ENCODE measurements around the gene FAM3C.
"Not testable (repeated sequence)": the region's sequence is repeated elsewhere in the genome, so short reads cannot be mapped to it uniquely, and the experiment has no call there.

Gene FAM3C

DNA sequence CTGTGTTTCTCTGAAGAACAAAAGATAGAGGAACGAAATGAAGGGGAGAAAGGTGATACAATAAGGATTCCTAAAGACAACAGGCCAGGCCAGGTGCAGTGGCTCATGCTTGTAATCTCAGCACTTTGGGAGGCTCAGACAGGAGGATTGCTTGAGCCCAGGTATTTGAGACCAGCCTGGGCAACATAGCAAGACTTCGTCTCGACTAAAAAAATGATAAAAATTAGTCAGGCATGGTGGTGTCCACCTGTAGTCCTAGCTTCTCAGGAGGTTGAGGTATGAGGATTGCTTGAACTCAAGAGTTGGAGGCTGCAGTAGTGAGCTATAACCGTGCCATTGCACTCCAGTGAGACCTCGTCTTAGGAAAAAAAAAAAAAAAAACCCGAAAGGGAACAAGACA lies 41.4 kb upstream of the FAM3C start:
- TF ChIP-seq, protein P1, sequence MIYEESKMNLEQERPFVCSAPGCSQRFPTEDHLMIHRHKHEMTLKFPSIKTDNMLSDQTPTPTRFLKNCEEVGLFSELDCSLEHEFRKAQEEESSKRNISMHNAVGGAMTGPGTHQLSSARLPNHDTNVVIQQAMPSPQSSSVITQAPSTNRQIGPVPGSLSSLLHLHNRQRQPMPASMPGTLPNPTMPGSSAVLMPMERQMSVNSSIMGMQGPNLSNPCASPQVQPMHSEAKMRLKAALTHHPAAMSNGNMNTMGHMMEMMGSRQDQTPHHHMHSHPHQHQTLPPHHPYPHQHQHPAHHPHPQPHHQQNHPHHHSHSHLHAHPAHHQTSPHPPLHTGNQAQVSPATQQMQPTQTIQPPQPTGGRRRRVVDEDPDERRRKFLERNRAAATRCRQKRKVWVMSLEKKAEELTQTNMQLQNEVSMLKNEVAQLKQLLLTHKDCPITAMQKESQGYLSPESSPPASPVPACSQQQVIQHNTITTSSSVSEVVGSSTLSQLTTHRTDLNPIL (CRISPR knock-in tag; IDR thresholded peaks at IDR 0.05; ENCODE audit: low read depth) = no peak
- TF ChIP-seq TCF4 (CRISPR knock-in tag; IDR thresholded peaks at IDR 0.05; ENCODE audit: borderline replicate concordance) (no peak), ZNF8 (CRISPR knock-in tag; IDR thresholded peaks at IDR 0.05) (no peak), ZFP30 (CRISPR knock-in tag; IDR thresholded peaks at IDR 0.05) (no peak), TOX (CRISPR knock-in tag; IDR thresholded peaks at IDR 0.05; ENCODE audit: borderline replicate concordance) (no peak), CSDC2 (CRISPR knock-in tag; IDR thresholded peaks at IDR 0.05) (no peak), ESRRG (CRISPR knock-in tag; IDR thresholded peaks at IDR 0.05) (no peak), ZNF565 (CRISPR knock-in tag; conservative IDR thresholded peaks at IDR 0.05; ENCODE audit: low read depth) (no peak)
- no peak for ATAC-seq

DNA sequence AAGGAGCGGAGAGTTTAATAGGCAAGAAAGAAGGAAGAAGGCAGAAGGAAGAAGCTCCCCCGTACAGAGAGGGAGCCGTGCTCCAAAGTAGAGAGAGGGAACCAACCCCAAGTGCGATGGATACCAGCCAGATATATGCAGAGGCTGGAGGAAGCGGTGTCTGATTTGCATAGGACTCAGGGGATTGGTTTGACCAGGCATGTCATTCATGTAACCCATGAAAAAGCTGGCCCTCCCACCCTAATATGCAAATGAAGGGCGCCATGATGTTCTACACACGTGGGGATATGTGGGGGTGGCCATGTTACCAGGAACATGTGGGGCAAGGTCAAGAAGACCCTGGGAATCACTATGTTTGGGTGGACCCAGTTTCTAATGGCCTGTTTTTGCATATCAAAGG lies 40.6 kb upstream of the FAM3C start:
- no peak for ATAC-seq
- TF ChIP-seq ESRRG (CRISPR knock-in tag; IDR thresholded peaks at IDR 0.05) (no peak), TCF4 (CRISPR knock-in tag; IDR thresholded peaks at IDR 0.05; ENCODE audit: borderline replicate concordance) (no peak), ZC3H10 (CRISPR knock-in tag; IDR thresholded peaks at IDR 0.05) (no peak), ISL1 (CRISPR knock-in tag; IDR thresholded peaks at IDR 0.05) (no peak), ZNF70 (CRISPR knock-in tag; IDR thresholded peaks at IDR 0.05) (no peak), CSDC2 (CRISPR knock-in tag; IDR thresholded peaks at IDR 0.05) (no peak), ZFP30 (CRISPR knock-in tag; IDR thresholded peaks at IDR 0.05) (no peak), ZNF8 (CRISPR knock-in tag; IDR thresholded peaks at IDR 0.05) (no peak)
- TF ChIP-seq, protein P2, sequence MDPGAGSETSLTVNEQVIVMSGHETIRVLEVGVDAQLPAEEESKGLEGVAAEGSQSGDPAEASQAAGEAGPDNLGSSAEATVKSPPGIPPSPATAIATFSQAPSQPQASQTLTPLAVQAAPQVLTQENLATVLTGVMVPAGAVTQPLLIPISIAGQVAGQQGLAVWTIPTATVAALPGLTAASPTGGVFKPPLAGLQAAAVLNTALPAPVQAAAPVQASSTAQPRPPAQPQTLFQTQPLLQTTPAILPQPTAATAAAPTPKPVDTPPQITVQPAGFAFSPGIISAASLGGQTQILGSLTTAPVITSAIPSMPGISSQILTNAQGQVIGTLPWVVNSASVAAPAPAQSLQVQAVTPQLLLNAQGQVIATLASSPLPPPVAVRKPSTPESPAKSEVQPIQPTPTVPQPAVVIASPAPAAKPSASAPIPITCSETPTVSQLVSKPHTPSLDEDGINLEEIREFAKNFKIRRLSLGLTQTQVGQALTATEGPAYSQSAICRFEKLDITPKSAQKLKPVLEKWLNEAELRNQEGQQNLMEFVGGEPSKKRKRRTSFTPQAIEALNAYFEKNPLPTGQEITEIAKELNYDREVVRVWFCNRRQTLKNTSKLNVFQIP (CRISPR knock-in tag; IDR thresholded peaks at IDR 0.05; ENCODE audit: borderline replicate concordance, low read depth) = no peak

DNA sequence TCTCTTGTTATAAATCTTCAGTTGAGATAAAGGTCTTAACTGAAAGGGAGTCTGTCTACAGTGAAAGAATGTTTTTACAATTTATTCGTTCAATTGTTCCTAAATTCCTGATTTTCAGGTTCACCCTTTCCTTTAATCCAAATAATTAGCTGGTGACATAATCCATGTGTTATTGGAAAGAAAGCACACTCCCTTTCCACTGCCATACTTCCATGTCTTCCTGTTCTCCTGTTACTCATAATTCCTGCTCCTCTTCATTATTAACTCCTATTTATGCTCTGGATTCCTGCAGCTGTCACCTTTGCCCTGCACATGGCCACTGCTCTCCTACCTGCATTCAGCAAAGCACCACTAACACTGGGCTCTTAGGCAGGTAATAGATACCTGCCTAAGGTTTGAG lies 40.0 kb upstream of the FAM3C start:
- ATAC-seq = no peak
- TF ChIP-seq, protein P3, sequence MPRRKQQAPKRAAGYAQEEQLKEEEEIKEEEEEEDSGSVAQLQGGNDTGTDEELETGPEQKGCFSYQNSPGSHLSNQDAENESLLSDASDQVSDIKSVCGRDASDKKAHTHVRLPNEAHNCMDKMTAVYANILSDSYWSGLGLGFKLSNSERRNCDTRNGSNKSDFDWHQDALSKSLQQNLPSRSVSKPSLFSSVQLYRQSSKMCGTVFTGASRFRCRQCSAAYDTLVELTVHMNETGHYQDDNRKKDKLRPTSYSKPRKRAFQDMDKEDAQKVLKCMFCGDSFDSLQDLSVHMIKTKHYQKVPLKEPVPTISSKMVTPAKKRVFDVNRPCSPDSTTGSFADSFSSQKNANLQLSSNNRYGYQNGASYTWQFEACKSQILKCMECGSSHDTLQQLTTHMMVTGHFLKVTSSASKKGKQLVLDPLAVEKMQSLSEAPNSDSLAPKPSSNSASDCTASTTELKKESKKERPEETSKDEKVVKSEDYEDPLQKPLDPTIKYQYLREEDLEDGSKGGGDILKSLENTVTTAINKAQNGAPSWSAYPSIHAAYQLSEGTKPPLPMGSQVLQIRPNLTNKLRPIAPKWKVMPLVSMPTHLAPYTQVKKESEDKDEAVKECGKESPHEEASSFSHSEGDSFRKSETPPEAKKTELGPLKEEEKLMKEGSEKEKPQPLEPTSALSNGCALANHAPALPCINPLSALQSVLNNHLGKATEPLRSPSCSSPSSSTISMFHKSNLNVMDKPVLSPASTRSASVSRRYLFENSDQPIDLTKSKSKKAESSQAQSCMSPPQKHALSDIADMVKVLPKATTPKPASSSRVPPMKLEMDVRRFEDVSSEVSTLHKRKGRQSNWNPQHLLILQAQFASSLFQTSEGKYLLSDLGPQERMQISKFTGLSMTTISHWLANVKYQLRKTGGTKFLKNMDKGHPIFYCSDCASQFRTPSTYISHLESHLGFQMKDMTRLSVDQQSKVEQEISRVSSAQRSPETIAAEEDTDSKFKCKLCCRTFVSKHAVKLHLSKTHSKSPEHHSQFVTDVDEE (CRISPR knock-in tag; IDR thresholded peaks at IDR 0.05) = no peak
- TF ChIP-seq PPARA (CRISPR knock-in tag; IDR thresholded peaks at IDR 0.05; ENCODE audit: borderline replicate concordance) (no peak), OSR1 (CRISPR knock-in tag; IDR thresholded peaks at IDR 0.05) (no peak), GLIS3 (CRISPR knock-in tag; IDR thresholded peaks at IDR 0.05) (no peak), ISL1 (CRISPR knock-in tag; IDR thresholded peaks at IDR 0.05) (no peak), ESRRG (CRISPR knock-in tag; IDR thresholded peaks at IDR 0.05) (no peak), ZNF565 (CRISPR knock-in tag; conservative IDR thresholded peaks at IDR 0.05; ENCODE audit: low read depth) (no peak)

DNA sequence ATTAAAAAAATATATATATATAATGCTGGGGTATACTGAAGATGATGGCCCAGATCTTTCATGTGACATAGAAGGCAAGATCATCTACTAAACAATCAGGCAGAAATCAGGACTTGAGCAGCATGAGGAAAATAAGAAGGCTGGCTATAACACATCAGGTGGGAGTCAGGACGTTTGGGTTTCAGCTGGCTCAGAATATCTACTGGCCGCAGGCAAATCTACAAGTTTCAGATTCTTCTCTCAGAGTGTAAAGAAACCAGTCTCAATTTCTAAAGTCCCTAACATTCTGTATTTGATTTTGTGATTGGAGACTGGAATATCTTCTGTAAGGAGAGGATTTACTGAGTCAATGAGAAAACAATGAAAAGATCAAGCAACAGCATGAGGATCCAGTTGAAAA lies 37.7 kb upstream of the FAM3C start:
- TF ChIP-seq ZNF70 (CRISPR knock-in tag; IDR thresholded peaks at IDR 0.05) = no peak
- no peak for TF ChIP-seq ZFP3 (CRISPR knock-in tag; IDR thresholded peaks at IDR 0.05)
- TF ChIP-seq ZC3H10 (CRISPR knock-in tag; IDR thresholded peaks at IDR 0.05) = no peak
- no peak for TF ChIP-seq ZFP30 (CRISPR knock-in tag; IDR thresholded peaks at IDR 0.05)
- TF ChIP-seq TCF4 (CRISPR knock-in tag; IDR thresholded peaks at IDR 0.05; ENCODE audit: borderline replicate concordance) = no peak
- TF ChIP-seq, protein P2 (CRISPR knock-in tag; IDR thresholded peaks at IDR 0.05; ENCODE audit: borderline replicate concordance, low read depth) = no peak
- TF ChIP-seq GLIS3 (CRISPR knock-in tag; IDR thresholded peaks at IDR 0.05) = no peak
- TF ChIP-seq RARB (CRISPR knock-in tag; IDR thresholded peaks at IDR 0.05) = no peak
- no peak for TF ChIP-seq BACH2 (CRISPR knock-in tag; IDR thresholded peaks at IDR 0.05; ENCODE audit: borderline replicate concordance)
- TF ChIP-seq ISL1 (CRISPR knock-in tag; IDR thresholded peaks at IDR 0.05) = no peak
- TF ChIP-seq SNAI2 (CRISPR knock-in tag; IDR thresholded peaks at IDR 0.05) = no peak
- TF ChIP-seq ARNTL (CRISPR knock-in tag; IDR thresholded peaks at IDR 0.05; ENCODE audit: borderline replicate concordance, low read depth) = no peak
- no peak for TF ChIP-seq OSR1 (CRISPR knock-in tag; IDR thresholded peaks at IDR 0.05)
- TF ChIP-seq, protein P3 (CRISPR knock-in tag; IDR thresholded peaks at IDR 0.05) = no peak
- ATAC-seq = no peak

DNA sequence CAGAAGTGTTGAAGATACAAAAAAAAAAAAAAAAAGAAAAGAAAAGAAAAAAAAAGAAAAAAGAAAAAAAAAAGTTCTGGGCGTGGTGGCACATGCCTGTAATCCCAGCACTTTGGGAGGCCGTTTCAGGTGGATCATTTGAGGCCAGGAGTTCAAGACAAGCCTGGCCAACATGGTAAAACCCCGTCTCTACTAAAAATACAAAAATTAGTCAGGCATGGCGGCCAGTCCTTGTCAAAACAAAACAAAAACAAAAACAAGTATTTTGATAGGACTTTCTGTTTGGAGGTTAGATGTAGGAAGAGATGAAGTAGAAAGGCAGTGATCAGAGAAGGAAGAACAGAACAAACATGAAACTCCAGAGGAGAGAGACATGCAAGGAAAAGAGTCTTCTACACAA lies 36.4 kb upstream of the FAM3C start:
- not testable (repeated sequence) for ATAC-seq

Measured in SK-N-SH treated with all-trans-retinoic acid at 6 μM for 48 hours (cell line).